Fibroblast of skin of left quadriceps (primary cell): ENCODE data around the gene ULK2.
"Not testable (repeated sequence)": the region's sequence is repeated elsewhere in the genome, so short reads cannot be mapped to it uniquely, and the experiment has no call there.

Source experiments
- DNase-seq, 2 experiments: peaks; one replicate each; pipeline ENCODE4 v3.0.0-alpha.2; 2013; ENCODE audit warnings: low read depth in 2 of 2

ULK2 gene

DNA sequence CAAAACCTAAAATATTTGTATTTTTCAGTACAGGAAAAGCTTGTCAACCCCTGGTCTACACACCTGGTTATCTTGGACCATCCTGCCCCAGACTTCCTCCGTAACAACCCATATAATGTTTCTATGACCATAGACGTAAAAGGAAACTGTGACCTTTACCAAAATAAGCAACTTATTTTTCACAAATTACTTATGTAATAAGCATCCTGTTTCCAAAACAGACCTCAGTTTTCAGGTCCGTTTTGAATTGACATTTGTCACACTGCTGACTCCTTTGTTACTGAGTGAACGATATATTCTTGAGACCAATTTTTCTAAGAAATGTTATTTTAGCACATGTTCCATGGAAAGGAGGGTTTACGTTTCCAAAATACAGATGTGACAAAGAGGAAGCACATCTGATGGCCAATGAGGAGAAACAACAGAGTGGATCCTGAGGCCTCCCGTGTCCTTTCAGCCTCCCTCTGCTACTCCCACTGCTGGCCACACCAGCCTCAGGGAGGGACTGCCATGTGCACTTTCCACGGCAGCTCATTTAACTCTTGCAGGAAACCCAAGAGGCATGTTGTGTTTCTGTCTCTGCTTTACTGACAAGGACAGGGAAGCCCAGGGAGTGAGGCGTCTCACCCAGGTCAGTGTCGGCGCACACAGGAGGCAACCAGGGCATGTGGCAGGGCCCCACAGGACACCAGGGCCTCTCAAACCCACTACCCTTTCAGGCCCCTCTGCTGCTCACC is 99.5 kb downstream of the ULK2 start:
- no peak for DNase-seq

DNA sequence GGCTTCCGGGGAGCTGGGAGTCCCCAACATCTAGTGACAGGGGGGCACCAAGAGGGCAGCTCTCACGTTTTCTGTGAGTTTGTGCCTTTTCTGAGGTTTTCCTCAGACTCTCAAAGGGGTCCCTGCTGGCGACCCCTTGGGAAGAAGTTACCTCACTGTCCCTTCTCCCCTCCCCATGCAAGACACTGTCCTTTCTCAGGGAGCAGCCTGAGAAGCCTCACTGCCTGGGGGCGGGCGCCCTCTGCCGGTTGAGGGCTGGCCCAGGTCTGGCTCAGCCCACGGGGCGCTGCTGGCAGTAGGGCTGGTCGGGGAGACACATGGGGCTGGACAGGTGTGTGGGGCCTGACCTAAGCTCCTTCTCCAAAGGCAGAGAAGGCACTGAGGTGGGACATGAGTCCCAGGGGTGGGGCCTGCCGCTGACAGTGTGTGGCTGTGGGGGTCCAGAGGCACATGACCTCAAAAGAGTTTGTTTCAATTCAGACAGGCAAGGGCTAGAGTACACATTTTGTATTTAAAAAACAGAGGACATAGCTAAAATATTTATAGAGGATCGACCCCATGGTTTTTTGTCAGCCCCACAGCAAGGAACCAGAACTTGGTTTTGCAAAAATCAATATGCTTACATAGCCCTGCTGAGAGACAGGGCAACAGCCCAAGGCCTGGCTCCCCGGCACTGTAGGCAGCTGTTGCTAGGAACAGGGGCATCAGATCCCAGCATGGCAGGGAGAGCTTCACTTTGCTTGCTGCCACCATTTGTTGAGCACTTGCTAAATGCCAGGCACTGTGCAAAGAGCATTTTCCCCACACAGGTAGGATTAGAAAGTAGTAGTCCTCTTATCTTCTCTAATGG is 101.1 kb downstream of the ULK2 start:
- DNase-seq = peak; percentile 16 to 20

DNA sequence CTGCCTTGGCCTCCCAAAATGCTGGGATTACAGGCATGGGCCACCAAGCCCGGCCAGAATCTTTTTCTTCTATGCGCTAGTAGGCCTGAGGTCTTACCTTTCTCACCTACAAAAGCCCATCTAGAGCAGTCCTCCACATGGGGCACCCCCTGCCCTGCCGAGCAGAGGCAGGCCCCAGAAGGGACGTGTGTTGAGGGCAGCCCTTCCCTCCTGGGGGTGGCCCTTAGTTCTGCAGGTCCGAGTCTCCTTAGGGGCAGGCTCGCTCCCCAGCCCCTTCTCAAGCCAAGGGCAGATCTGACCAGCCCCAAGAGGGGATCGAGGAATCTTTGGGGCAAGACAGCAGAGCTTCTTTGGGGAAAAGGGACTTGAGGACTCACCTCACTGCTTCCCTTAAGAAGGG is 101.7 kb downstream of the ULK2 start:
- DNase-seq = no peak

DNA sequence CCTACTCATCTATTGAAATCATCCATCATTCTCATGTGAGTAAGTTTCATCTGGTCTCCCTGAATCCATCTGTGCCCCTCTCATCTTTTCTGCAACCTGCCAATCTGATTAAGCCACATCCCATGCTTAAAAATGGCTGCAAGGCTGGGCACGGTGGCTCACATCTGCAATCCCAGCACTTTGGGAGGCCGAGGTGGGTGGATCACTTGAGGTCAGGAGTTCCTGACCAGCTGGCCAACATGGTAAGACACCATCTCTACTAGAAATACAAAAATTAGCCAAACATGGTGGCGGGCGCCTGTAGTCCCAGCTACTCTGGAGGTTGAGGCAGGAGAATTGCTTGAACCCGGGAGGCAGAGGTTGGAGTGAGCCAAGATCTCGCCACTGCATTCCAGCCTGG is 103.7 kb downstream of the ULK2 start:
- not testable (repeated sequence) for DNase-seq

DNA sequence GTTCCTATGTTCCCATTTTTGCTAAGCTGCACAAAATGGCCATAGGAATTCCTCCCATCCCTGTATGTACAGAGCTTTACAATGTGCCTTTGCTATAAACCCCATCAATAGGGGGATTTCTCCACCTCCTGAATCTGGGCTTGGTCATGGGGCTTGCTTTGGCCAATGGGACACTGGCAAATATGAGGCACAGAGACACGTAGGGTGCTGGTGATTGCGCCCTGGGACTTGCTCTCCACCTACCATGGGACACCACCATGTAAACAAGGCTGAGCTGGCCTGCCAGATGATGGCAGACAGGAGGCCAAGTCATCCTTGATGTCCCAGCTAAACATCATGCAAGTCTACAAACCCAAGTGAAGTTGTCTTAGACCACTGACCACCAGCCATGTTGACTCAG is 104.3 kb downstream of the ULK2 start:
- no peak for DNase-seq

DNA sequence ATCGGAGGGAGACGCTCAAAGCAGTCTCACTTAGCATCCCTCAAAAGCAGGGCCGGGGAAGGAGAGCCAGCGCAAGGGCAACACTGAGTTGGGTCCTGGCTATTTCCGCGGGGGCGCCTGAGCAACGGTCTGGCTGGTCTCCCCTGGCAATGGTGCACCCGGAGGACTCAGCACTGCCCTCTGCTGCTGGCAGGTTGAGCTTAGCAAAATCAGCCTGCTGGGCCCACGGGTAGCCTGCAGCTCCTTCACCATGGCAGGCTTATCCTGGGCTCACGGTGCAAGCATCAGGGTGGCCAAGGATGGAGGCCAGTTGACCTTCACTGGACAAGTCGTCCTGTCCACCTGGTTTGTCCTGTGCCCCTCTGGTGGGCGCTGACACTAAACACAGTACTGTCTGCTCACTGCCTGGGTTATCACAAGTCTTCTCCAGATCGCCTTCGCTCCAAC is 105.2 kb downstream of the ULK2 start:
- peak in 1 of 2 experiments; percentile 8 for DNase-seq

DNA sequence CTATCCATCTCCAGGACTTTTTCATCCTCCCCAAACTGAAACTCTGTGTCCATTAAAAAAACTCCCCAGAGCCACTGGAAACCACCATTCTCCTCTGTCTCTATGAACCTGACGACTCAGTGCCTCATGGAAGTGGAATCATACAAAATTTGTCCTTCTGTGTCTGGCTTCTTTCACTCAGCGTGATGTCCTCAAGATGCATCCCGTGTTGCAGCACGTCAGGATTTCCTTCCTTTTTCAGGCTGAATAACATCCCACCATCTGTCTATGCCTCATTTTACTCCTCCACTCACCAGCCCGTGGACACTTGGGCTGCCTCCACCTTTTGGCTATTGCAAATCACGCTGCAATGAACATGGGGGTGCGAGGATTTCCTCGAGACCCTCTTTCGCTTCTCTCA is 107.0 kb downstream of the ULK2 start:
- no peak for DNase-seq

DNA sequence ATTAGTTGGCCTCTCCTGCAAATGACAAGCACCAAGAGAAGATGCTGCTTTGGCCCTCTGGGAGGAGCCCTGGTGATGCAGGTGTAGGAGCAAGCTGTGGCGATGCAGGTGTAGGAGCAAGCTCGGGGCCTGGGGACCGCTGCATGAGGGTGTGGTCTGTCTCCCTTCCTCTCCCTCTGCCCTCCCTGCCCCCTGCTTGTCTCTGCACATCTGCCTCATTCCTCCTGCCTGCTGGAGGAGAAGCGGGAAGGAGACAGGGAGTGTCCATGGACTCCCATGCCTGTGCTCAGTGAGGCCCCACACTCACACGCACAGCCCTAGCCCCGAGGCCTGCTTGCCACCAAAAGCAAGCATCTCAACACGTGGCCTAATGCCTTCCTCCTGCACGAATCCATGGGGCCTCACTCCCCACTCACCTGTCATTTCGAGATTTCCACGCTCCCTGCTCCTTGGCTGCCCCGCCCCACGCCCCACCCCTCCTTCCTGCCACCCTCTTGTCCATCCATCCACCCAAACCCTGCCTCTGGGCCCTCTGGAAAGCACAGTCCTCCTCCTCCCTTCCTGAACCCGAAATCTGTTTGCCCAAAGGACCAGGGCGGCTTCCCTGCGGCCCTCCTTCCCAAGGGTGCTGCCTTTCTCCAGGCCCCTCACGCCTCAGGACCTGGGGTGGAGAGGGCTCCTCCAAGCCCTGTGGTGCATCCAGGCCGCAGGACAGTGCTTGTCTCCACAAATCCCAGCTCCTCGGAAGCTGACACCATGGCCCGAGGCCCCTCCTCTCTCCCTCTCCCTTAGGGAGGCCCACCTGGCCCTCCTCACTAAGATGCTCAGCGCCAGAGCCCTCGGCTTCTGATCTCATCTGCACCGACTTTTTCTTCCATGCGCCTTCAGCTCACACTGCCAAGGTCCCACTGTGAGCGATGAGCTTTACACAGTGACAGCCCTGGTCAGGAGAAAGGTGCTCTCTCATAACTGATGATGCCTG is 107.9 kb downstream of the ULK2 start:
- no peak for DNase-seq

DNA sequence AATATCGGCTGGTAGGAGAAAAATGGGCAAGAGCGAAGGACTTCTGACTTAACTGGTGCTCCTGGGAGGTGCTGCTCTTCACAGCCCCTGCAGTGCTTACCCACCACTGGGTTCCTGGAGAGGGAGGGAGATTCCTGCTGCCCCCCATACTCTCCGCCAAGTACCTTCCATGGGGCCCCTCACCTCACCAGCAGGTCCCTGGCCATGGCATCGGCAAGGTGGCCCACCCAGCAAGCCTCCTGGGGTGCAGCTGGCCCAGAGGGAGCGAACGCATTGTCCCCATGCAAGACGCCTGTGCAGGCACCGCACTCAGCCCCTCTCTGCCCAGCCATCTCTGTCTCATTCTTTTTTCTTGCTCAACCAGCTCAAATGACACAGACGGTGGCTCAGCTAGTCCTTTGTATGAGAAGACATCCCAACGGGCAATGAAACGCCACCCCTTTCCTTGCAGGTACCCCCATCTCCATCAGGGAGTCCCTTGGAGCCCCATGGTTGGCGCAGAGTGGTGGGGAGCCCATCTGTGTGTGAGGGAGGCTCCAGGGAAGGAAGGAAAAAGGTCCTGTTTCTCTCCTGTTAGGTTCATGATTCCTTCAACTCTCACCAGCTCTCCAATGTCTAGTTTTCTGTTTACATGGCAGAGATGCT is 110.1 kb downstream of the ULK2 start:
- DNase-seq = no peak

DNA sequence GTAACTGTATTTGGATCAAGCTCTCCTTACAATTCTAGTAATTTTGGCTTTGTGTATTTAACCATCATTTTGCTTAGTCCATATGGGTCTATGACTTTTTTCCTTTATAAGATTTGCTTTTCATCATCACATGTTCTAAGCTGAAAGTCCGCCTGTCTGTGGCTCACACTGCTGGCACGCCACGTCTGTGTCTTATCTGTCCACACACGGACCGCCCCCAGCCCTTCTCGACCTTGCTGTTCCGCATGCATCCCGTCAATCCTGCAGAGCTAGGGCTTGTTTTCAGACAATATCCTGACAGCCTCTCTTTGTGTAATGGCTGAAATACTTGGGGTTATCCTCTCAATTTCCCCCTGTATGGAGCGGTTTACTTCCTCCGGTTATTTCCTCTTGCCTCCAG is 111.2 kb downstream of the ULK2 start:
- DNase-seq = no peak

DNA sequence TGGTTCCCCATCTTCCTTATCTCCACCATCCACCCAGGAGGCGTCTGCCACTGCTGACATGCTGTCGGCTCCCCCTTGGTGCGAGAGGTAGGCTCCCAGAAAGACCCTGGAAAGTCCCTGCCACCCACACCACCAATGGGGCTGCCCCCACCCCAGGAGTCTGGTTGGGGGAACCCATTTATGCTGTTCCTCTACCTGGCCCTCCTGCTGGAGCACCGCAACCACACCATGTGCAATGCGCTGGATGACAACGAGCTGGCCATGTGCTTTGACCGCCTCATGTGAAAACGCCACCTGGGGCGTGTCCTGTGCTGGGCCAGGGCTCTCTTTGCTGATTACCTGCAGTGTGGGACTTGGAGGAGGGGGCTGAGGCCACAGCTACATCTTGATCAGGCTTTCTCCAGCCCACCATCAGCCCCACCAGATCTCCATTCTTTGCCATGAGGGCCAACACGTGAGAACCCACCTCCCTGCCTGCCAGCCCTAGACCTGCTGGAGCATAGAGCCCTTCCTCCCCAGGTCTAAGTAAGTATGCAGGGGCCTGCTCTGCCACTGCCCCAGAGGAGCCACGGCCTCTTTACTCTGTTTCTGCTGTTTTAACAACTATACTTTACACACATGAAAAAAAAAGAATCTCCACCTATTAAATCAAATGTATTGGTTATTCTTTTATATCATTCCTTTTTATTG is 111.8 kb downstream of the ULK2 start:
- DNase-seq = no peak

DNA sequence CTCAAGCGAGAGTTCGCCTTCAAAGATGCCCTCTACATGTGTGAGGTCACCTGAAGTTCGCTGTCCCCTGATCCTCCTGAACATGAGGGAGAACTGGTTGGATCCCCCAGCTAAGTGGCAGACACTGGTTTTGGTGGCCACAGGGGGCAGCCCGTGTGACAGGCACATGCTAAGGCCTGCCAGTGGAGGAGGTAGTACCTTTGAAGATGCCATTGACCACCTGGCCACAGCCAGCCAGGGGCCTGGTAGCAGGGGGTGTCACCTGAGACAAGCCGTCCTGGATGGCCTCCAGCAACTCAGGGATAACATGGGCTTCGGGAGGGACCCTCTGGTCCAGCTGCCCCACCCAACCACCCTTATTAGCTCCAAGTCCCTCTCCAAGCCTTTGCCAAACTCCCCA is 112.3 kb downstream of the ULK2 start:
- DNase-seq = no peak

DNA sequence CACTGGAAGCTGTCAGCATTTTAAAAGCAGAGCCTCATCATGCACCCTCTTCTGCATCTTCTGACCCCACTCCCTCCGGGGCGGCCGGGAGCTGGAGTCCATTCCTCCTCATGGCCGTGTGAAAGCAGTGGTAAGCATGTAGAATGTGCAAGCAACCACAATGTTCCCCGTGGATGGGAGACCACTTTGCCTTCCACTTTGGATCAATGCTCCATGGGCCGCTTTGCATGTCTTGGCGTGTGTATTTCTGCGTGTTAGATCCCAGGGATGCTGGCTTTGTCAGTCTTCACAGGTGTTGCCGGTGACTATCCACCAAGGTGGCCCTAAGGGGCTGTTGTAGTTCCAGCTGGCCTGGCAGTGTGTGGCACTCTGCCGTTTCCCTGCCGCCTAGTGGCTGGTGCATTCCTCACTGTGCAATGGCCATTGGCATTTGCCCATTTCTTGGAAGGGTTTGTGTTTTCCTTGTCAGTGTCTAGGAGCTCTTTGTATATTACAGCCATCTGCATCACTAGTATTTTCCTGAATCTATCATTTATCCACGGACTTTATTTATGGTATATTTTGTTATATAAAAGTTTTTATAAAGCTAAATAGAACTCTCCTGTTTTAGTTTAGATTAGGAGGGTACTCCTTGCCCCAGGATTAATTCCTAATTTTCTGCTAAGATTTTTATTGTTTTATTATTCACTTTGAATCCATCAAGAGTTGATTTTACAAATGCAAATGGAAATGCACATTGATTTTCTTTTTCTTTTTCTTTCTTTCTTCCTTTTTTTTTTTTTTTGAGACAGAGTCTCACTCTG is 113.9 kb downstream of the ULK2 start:
- no peak for DNase-seq

DNA sequence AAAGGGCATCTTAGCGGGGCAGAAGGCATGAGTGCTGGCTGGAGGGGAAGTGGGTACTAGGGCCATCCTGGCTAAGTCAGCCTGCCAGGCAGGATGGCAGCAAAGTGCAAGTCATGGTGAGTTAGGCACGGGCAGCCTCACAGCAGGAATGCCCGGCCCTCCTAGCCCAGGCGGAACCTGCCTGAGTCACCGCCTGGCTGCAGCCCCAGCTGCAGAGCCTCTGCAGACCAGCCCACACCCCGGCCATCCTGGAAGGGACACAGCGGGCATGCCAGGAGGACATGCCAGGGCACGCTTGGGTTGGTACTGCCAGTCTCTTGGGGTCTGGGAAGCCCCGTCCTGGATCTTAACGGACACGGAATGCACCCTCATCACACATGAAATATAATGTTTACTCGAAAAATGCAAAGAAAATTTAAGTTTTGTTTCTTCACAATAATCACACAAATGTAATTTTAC is 114.7 kb downstream of the ULK2 start:
- DNase-seq = no peak

DNA sequence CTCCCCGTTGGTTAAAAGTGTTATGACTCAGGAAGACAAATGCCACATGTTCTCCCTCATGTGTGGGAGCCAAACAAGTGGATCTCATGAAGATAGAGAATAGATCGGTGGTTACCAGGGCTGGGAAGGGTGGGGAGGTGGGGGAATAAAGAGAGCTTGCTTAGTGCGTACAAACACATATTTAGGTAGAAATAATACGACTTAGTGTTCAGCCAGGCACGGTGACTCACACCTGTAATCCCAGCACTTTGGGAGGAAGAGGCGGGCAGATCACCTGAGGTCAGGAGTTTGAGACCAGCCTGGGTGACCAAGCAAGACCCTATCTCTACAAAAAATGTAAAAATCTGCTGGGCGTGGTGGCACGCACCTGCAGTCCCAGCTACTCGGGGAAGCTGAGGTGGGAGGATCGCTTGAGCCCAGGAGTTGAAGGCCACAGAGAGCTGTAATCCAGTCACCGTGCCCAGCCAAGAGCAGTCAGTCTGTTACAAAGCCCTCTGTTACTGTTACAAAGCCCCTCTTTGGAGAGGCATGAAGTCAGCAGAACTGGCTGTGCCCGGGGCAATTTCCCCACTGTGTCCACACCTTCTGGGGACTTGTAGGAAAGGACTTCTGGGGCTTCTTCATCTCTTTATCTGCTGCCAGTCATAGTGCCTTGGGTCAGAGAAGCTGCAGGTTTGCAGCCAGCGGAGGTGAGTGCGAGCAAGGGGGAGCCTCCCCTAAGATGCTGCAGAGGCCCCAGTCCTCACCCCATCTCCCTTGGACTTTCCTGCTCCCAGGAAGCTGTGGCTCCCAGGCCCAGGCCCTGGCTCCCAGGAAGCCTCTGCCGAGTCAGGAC is 115.3 kb downstream of the ULK2 start:
- DNase-seq = no peak

DNA sequence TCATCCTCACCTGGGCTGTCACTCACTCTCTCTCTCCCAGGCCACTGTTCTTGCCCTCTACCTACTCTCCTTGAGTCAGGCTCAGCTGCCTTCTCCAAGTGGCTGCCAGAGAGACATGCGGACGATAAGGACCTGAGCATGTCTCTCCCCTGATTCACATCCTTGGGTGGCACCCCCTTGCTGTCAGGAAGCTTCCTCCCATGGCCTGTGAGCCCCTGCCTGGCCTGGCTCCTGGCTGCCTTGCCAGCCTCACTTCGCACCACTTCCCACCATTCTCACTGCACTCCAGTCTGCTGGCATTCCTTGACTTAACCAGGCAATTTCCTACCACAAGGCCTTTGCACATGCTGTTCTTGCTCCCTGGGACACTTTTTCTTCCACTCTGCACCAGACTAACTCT is 116.9 kb downstream of the ULK2 start:
- DNase-seq = no peak

DNA sequence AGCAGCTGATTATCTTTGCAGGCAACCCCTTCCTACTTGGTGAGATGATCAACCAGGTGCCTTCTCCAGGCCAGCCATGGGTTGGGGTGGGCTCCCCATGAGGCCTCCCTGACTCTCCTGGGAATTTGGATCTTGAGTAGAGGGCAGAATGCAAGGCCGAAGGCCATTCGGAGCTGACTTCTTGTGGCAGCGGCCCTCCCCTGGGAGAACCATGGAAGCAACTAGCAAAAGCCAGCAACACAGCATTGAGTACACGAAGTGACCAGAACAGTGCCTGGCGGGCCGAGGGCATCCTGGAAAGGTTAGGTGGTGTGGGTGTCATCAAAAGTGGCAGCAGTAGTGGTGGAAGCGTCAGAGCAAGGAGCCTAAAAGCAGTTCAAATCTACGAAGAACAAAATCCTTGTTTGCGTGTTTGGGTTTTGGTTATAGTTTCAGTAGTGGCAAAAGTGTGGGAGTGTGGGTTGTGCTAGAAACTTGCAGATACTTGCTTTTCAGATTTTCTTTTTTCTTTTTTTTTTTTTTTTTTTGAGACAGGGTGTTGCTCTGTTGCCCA is 117.6 kb downstream of the ULK2 start:
- no peak for DNase-seq

DNA sequence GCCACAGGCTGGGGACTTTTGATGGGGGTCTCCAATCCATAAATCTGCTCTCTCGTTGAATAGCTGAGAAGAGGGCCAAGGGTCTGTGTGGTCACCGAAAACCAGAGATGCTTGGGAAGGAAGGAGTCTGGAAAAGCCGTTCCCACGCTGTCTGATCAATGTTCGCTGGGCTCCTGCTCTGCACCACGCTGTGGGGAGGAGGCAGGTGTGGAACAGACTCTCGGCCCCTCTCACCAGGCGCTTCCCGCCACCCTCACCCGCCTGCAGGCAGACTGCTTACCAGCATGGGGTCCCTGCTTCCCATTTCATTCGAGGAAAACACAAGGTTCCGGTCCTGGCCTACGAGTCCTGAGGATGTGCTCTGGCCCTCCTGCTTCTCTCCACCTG is 118.9 kb downstream of the ULK2 start:
- DNase-seq = no peak
